ENCODE results near the gene KLHL36. TPM values are rescaled to one million over a fixed set of nuclear protein-coding genes. Genes with fewer than 3 reads are reported as not detected.

The KLHL36 gene
- total RNA-seq, 1 donor from 2014 or later, result 56.3 TPM

GRCh38 chr16:84661418-84662060 lies 13.2 kb downstream of the KLHL36 start:
- DNase-seq (no peak), ATAC-seq (no peak)
- Histone ChIP-seq H3K9me3 (no peaks in the 10 kb centered on the region), H3K27me3 (no peaks in the 10 kb centered on the region), H3K27ac (no peak overlapping the region), H3K4me3 (no peak overlapping the region), H3K36me3 (peaks cover 94% of the 10 kb centered on the region), H3K4me1 (no peaks in the 10 kb centered on the region)
- TF ChIP-seq, protein P1, sequence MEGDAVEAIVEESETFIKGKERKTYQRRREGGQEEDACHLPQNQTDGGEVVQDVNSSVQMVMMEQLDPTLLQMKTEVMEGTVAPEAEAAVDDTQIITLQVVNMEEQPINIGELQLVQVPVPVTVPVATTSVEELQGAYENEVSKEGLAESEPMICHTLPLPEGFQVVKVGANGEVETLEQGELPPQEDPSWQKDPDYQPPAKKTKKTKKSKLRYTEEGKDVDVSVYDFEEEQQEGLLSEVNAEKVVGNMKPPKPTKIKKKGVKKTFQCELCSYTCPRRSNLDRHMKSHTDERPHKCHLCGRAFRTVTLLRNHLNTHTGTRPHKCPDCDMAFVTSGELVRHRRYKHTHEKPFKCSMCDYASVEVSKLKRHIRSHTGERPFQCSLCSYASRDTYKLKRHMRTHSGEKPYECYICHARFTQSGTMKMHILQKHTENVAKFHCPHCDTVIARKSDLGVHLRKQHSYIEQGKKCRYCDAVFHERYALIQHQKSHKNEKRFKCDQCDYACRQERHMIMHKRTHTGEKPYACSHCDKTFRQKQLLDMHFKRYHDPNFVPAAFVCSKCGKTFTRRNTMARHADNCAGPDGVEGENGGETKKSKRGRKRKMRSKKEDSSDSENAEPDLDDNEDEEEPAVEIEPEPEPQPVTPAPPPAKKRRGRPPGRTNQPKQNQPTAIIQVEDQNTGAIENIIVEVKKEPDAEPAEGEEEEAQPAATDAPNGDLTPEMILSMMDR (IDR thresholded peaks at IDR 0.05), result no peak
- intact Hi-C loops (cut with DNase I), result no loop called here

DNA sequence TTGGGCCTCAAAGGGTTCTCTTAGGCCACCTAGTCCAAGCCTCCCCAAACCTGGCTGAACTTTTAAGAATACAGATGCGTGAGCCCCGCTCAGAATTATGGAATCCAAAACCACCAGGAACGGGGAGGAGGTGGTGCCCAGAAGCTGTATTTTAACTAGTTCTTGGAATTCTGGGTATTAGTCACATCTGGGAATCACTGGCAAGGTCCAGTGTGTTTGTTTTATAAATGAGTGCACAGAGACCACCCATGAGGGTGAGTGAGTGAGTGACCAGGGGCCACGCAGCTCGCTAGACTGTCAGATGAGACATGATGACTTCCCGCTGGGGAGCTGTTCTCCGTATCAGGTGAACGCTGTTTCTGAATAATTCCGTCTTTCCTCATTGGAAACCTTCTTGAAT lies 14.2 kb downstream of the KLHL36 start:
- intact Hi-C loops (cut with DNase I), result no loop called here
- Histone ChIP-seq H3K27ac (no peak overlapping the region), H3K9me3 (no peaks in the 10 kb centered on the region), H3K4me3 (no peak overlapping the region), H3K4me1 (no peaks in the 10 kb centered on the region), H3K36me3 (peaks cover 85% of the 10 kb centered on the region), H3K27me3 (no peaks in the 10 kb centered on the region)
- ATAC-seq (no peak), DNase-seq (no peak)
- TF ChIP-seq, protein P1 (IDR thresholded peaks at IDR 0.05), result no peak

- DNase-seq (no peak), ATAC-seq (no peak)
- no peak overlapping the region for H3K27ac ChIP-seq
- no peaks in the 10 kb centered on the region for H3K9me3 ChIP-seq
- TF ChIP-seq, protein P1 (IDR thresholded peaks at IDR 0.05), result no peak
- no peaks in the 10 kb centered on the region for H3K4me1 ChIP-seq
- H3K27me3 ChIP-seq, result no peaks in the 10 kb centered on the region
- intact Hi-C loops (cut with DNase I), result no loop called here
- no peak overlapping the region for H3K4me3 ChIP-seq
- peaks cover 74% of the 10 kb centered on the region for H3K36me3 ChIP-seq
Measured at GRCh38 chr16:84663433-84664101, 15.3 kb downstream of the KLHL36 start.

GRCh38 chr16:84665359-84665758 lies 17.0 kb downstream of the KLHL36 start:
- H3K36me3 ChIP-seq, result peaks cover 56% of the 10 kb centered on the region
- intact Hi-C loops (cut with DNase I), result no loop called here
- no peak overlapping the region for H3K27ac ChIP-seq
- H3K4me1 ChIP-seq, result no peaks in the 10 kb centered on the region
- TF ChIP-seq, protein P1 (IDR thresholded peaks at IDR 0.05), result no peak
- H3K27me3 ChIP-seq, result no peaks in the 10 kb centered on the region
- no peaks in the 10 kb centered on the region for H3K9me3 ChIP-seq
- no peak overlapping the region for H3K4me3 ChIP-seq
- no peak for ATAC-seq
- DNase-seq, result no peak

DNA sequence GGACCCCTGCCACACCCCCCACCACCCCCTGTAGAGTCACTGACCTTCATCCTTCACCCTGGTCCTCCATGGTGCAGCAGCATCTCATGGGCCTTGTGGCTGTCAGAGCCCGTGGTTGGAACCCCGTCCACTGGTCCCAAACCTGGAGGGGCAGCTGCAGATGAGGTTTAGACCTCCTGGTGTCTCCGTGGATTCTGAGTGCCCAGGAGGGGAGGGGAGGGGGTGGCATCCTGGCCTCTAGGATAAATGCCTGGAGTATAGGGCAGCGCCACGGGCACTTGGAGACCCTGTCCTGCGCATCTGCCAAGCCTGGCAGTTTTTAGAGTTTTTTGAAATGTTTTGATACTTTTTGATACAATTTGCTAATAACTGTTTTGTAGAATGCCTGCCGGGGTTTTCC lies 17.5 kb downstream of the KLHL36 start:
- no peak overlapping the region for H3K4me3 ChIP-seq
- peaks cover 51% of the 10 kb centered on the region for H3K36me3 ChIP-seq
- H3K9me3 ChIP-seq, result no peaks in the 10 kb centered on the region
- TF ChIP-seq, protein P1 (IDR thresholded peaks at IDR 0.05), result no peak
- no peak for ATAC-seq
- DNase-seq, result no peak
- no peaks in the 10 kb centered on the region for H3K4me1 ChIP-seq
- H3K27me3 ChIP-seq, result no peaks in the 10 kb centered on the region
- H3K27ac ChIP-seq, result no peak overlapping the region
- intact Hi-C loops (cut with DNase I), result no loop called here
